Measurements from ENCODE around the gene ADSL. TPM values are rescaled to one million over a fixed set of nuclear protein-coding genes. Genes with fewer than 3 reads are reported as not detected.

ADSL gene
- total and polyA plus RNA-seq, 2 of the 8 experiments (the other 6 are each of a cell fraction or from before 2014, with no cell fraction given) = 197 to 218 TPM

DNA sequence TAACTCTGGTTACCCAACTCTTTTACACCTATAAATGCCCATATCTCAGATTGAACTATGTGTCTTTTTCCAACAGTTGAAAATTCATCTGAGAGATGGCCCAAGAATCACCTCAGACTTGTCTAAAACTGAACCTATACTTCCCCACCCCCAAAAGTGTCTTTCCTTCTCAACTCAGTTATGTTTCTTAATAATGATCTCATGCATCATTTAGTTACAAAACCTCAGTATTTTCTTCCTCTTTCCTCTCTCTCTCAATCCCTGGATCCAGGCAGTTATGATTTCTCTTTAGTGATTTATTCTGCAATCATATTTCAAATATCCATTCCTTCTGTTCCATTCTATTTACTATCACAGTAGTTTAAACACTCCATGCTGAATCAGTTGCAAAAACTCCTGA, 32.3 kb upstream of the ADSL start:
- Histone ChIP-seq H2BK120ac (replicated peaks; ENCODE audit: low read depth, low read length) (no peak overlapping the region), H2AFZ (ENCODE audit: low read length) (no peak overlapping the region), H4K5ac (ENCODE audit: insufficient read length, low read depth, low read length) (no peak overlapping the region), H3K9ac (replicated peaks in 1 of 4; ENCODE audit: extremely low read depth in 1 of 4, low read depth in 3 of 4, low read length in 3 of 4) (no peak overlapping the region), H3K4ac (replicated peaks; ENCODE audit: insufficient read length, low read depth, low read length) (no peak overlapping the region), H3K18ac (ENCODE audit: extremely low read depth, low read length) (no peak overlapping the region), H3K23ac (ENCODE audit: insufficient read length) (no peak overlapping the region), H3K36me3 (ENCODE audit: control insufficient read depth in 2 of 4, insufficient read depth in 4 of 4, low read length in 3 of 4) (peaks cover 31 to 81% (median 68%) of the 10 kb centered on the region in 4 experiments), H4K8ac (ENCODE audit: extremely low read depth, insufficient read depth, low read length) (no peak overlapping the region), H2BK15ac (ENCODE audit: low read length) (no peak overlapping the region), H4K20me1 (replicated peaks in 1 of 2; ENCODE audit: control insufficient read depth in 1 of 2, insufficient read depth in 2 of 2, low read length in 2 of 2) (no peaks in the 10 kb centered on the region), H3K9me3 (ENCODE audit: insufficient read depth in 2 of 2, low read depth in 1 of 2, low read length in 1 of 2) (no peaks in the 10 kb centered on the region), H3K4me1 (replicated peaks in 1 of 4; ENCODE audit: control insufficient read depth in 3 of 4, insufficient read depth in 4 of 4, low read length in 3 of 4) (no peaks in the 10 kb centered on the region), H3K79me2 (ENCODE audit: control insufficient read depth in 1 of 2, insufficient read depth in 2 of 2, low read length in 2 of 2) (no peaks in the 10 kb centered on the region), H3K27me3 (replicated peaks in 1 of 4; ENCODE audit: control insufficient read depth in 3 of 4, extremely low read depth in 1 of 4, insufficient read depth in 3 of 4, low read length in 3 of 4) (no peaks in the 10 kb centered on the region), H2BK20ac (ENCODE audit: low read length) (no peak overlapping the region), H2AK5ac (ENCODE audit: low read depth, low read length) (no peak overlapping the region), H4K91ac (replicated peaks; ENCODE audit: insufficient read length, low read length) (no peak overlapping the region), H2BK12ac (ENCODE audit: low read depth, low read length) (no peak overlapping the region), H3K14ac (ENCODE audit: insufficient read length) (no peak overlapping the region), H3K4me2 (ENCODE audit: insufficient read depth in 1 of 2, low read depth in 2 of 2, low read length in 2 of 2) (no peak overlapping the region), H3K56ac (replicated peaks; ENCODE audit: insufficient read length, low read depth, low read length) (no peak overlapping the region), H3K27ac (ENCODE audit: low read depth, low read length) (no peak overlapping the region), H3K23me2 (ENCODE audit: low read depth, low read length) (no peaks in the 10 kb centered on the region), H2BK5ac (ENCODE audit: low read depth, low read length) (no peak overlapping the region), H3K4me3 (ENCODE audit: extremely low read depth in 1 of 4, insufficient read depth in 2 of 4, low read depth in 3 of 4, low read length in 4 of 4) (no peak overlapping the region), H3K79me1 (ENCODE audit: low read depth, low read length) (no peaks in the 10 kb centered on the region)
- FAIRE-seq (no peak), DNase-seq (ENCODE audit: low read depth in 1 of 2, low spot score in 2 of 2) (no peak)
- POLR2A ChIA-PET (ENCODE audit: partially characterized antibody) = no interaction called here
- CTCF ChIA-PET (ENCODE audit: partially characterized antibody) = interaction anchor here (1.8 kb wide), 1 partner anchor 12 kb away, joined by 4 read pairs; no protein-coding TSS in a partner anchor
- no peak for TF ChIP-seq YY1 (IDR thresholded peaks at IDR 0.05; ENCODE audit: low read depth, low read length)
- no peak for TF ChIP-seq RBBP5 (IDR thresholded peaks at IDR 0.05; ENCODE audit: borderline replicate concordance, low read depth, low read length)
- no peak for TF ChIP-seq RNF2 (IDR thresholded peaks at IDR 0.05; ENCODE audit: borderline replicate concordance, low read depth, low read length, missing control alignments, poor library complexity, severe bottlenecking)
- no peak for TF ChIP-seq SAP30 (IDR thresholded peaks at IDR 0.05; ENCODE audit: insufficient read depth, insufficient replicate concordance, low read length)
- TF ChIP-seq, protein P1, sequence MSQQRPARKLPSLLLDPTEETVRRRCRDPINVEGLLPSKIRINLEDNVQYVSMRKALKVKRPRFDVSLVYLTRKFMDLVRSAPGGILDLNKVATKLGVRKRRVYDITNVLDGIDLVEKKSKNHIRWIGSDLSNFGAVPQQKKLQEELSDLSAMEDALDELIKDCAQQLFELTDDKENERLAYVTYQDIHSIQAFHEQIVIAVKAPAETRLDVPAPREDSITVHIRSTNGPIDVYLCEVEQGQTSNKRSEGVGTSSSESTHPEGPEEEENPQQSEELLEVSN (IDR thresholded peaks at IDR 0.05) = no peak
- no peak for TF ChIP-seq TEAD4 (IDR thresholded peaks at IDR 0.05; ENCODE audit: low read depth, low read length)
- TF ChIP-seq CHD1 (IDR thresholded peaks at IDR 0.05; ENCODE audit: low read depth, low read length) = no peak

All from H1 (cell line).